SU-DHL-6 (cell line): Measurements from ENCODE around the gene FAM120B.

Experiments
- CTCF ChIP-seq: fragments of 200-600 bp; sonication (generic); IDR thresholded peaks from one replicate; pipeline ENCODE4 v1.5.1; 2017; ENCODE audit warnings: antibody characterized with exemption, mild to moderate bottlenecking, low read length, moderate library complexity; ENCODE audit not compliant: insufficient read depth, poor library complexity, severe bottlenecking
- EZH2phosphoT487 ChIP-seq: fragments of 200-600 bp; sonication (generic), shearing (Covaris generic); conservative IDR thresholded peaks from 2 replicates; pipeline ENCODE4 v1.6.1; 2018; ENCODE audit warnings: mild to moderate bottlenecking, antibody characterized with exemption, low read length, moderate library complexity, mixed read lengths

DNA sequence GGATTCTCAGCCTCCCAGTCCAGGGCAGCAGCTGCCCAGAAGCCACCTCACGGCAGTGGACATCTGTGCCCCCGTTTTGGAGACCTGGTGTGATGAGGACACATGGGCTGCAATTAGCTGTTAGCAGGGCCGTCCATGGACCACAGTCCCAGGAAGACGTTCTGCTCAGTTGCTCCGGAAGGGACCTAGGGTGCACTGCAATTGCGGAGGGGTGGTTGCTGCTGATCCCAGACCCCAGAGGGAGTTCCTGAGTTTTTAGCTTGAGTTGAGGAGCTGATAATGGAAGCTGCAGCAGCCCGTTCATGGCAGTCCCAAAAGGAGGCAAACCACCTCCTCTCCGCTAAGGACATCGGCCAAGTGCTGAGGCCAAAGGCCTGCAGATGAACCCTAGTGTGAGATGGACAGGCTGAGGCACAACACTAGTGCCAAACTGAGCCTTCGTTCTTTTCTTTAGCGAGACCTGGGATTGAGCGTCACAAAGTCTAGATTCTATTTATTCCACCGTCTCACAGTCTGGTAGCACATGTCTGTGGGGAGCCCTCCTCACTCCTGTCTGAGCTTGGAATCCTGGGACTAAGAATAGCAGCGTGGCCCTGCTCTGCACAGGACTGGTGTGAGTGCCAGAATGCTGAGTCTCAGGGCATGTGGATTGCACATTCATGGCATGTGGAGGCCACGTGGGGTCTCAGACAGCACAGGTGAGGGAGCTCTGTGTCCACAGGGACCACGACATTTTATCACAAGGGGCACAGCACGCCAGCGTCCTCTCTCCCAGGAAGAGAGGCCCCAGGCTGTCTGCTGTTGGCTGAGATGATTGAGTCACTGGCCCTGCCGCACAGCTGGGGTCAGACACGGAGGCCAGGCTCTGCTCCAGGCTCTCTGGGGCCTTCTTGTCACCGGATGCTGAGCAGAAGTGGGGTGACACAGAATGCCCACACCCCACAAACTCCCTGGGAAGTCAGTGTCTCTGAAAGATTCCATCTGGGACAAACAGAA is 133.1 kb downstream of the FAM120B start:
- no peak for TF ChIP-seq CTCF
- TF ChIP-seq EZH2phosphoT487, result no peak
